Lower leg skin (tissue), 3 donors: ENCODE results near the gene KLK4.

ENCODE experiments used
- CTCF ChIP-seq, 3 donors: fragments of 450-650 bp; IDR thresholded peaks; one replicate each; pipeline ENCODE4 v1.5.1; 2016; ENCODE audit warnings: antibody characterized with exemption in 3 of 3, mild to moderate bottlenecking in 3 of 3, moderate library complexity in 2 of 3
- POLR2A ChIP-seq, 2 donors: fragments of 450-650 bp; IDR thresholded peaks; one replicate each; pipeline ENCODE4 v1.6.1; 2016 to 2017; ENCODE audit warnings: antibody characterized with exemption in 2 of 2, mild to moderate bottlenecking in 1 of 2, moderate library complexity in 1 of 2

GRCh38 chr19:50891253-50891625, 20.0 kb downstream of the KLK4 start:
- no peak for TF ChIP-seq CTCF (IDR thresholded peaks at IDR 0.05)
- no peak for TF ChIP-seq POLR2A (IDR thresholded peaks at IDR 0.05)
